Raji (cell line): ENCODE results near the gene DDX46.
A peak's percentile ranks its signal among the peaks of the same experiment; 100 is the strongest.

ENCODE experiments used
- POLR2A ChIP-seq: IDR thresholded peaks from 2 replicates; pipeline ENCODE4 v1.6.1; 2011; ENCODE audit warnings: low read depth, low read length, control low read depth; ENCODE audit not compliant: insufficient read depth

The DDX46 gene

DNA sequence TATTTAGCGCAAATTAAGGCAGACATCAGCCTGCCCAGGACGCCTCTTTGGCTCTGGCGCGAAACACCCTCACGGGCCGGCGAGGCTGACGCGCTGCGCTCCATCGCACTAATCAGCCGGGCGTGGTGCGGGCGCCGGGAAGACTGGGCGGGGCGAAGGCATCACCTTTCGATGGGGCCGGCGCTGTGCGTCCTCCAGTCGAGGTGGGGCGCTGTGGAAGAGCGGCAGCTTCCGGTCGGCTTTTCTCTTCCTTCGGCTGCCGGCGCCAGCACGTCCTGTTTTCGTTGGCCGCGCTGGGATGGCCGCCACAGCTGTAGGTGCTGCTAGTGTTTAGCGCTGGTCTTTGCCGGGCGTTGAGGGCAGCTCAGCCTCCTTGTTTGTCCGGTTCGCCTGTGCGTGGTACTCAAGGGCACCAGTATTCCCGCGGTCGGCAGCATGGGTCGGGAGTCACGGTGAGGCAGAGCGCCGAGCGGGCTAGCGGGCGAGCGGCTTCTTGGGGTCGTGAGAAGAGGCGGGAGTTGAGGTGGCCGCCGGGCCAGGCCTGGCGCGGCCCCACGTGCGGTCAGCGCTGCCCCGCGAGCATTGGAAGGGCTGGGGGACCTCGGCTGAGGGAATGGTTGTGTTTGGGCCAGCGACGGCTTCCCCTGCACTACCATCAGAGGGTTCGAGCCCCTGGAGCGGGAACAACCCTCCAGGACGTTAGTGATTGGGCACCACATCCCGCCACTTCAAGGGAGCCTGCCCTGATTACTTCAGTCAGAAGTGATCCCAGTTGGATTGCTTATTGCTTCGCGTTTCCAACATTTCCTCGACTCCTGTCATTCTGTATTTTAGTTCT, at the start of gene DDX46:
DDX46 (plus strand) TSS at position 276 of the 838 bp plus-strand sequence; CDS start at position 436, 160 bp downstream.
- peak; percentile 95 for TF ChIP-seq POLR2A

DNA sequence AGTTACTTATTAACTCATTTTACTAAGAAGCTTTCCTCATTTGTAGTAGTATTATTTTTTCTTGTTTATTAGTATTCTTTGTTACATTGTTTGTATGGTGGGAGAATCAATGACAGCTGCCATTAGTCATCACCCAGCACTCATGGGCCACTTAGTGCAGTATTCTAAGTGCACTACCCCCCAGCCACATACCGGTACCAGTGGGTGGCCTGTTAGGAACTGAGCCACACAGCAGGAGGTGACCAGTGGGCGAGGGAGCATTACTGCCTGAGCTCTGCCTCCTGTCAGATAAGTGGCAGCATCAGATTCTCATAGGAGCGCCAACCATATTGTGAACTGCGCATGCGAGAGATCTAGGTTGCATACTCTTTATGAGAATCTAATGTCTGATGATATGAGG, 44.5 kb upstream of the DDX46 start:
- TF ChIP-seq POLR2A, result no peak

DNA sequence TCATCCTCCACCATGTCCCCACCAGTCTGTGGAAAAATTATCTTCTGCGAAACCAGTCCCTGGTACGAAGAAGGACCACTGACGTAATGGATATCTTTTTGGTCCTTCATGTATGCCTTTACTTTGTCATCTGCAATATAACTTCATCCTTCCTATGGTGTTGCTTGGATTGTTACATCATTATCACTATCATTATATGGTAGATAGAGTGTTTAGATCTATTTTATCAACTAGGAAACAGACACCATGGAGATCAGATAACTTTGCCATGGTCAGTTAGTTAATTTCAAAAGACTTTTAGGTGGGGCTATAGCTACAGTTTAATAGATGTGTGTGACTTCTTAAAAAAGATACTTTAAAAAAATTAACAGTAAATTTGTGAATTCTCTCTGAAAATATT, 44.0 kb upstream of the DDX46 start:
- no peak for TF ChIP-seq POLR2A

GRCh38 chr5:134724872-134725271, 33.7 kb upstream of the DDX46 start:
- TF ChIP-seq POLR2A, result no peak

GRCh38 chr5:134732819-134733218, 25.8 kb upstream of the DDX46 start:
- no peak for TF ChIP-seq POLR2A

GRCh38 chr5:134735243-134735642, 23.3 kb upstream of the DDX46 start:
- TF ChIP-seq POLR2A, result no peak

DNA sequence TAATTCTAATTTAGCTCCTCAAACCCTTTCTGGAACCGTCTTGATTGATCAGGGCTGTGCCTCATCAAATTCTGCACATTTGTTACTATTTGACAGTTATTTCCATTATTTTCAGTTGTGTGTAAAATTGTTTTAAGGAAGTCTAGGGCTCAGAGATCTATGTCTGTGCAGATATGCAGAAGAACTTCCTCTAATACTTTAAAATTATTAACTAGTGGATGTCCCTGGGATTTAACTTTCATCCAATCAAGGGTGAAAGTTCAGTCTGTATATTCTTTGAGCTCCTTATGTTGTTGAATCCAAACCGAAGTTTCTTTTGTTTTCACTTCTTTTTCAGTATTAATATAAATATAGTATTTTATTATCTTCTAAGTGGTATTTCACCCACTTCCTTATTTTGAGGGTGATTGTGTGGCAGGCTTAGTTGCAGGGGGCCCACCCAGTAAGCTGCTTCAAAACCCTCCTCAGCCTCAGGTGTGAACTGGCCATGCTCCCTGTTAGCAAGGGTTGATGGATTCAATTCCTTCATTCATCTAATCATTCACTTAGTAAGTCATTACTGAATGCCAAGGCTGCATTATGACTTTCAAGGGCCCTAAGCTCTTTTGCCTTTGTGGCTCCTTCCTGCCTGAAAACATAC, 22.3 kb upstream of the DDX46 start:
- no peak for TF ChIP-seq POLR2A

- TF ChIP-seq POLR2A, result peak; percentile 89
Measured at GRCh38 chr5:134738133-134738962, 20.2 kb upstream of the DDX46 start, which contains the start of gene CAMLG. CAMLG (plus strand) TSS chr5:134738548; CDS start chr5:134738621, 73 bp downstream.

DNA sequence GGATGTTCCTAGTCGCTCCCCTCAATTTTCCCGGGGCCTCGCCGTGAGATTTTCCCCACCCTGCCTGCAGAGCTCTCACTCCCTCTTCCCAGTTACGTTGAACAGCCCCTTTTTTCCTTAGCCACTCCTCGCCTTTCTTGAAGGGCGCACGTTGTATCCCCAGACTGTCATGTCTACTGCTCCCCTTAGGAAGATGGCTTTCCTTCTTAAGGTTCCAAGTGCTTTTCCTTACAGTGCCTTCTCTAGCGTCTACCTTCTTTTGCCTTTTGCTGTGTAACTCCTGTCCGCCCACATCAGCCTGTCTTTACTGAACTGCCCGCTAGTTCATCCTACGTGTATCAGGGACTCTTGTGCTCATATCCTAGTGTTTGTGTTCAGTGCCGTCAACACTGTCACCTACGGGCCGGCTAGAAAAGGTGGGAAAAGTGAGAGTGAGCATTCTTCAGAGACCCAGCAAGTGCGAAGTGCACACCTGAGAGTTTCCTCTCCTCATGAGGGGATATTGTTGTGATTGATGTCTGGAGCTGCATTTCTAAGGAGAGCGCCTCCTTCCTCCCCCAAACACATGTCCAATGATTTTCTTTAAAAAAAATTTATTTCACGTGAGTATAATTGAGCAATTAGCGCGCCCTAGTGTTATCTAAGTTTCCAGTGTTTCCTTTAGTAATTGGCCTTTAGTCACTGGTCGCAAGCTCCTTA, 19.5 kb upstream of the DDX46 start:
- TF ChIP-seq POLR2A, result peak; percentile 36; the same call in 1 of the 2 replicates

- TF ChIP-seq POLR2A, result no peak
Measured at GRCh38 chr5:134741052-134741451, 17.5 kb upstream of the DDX46 start.

DNA sequence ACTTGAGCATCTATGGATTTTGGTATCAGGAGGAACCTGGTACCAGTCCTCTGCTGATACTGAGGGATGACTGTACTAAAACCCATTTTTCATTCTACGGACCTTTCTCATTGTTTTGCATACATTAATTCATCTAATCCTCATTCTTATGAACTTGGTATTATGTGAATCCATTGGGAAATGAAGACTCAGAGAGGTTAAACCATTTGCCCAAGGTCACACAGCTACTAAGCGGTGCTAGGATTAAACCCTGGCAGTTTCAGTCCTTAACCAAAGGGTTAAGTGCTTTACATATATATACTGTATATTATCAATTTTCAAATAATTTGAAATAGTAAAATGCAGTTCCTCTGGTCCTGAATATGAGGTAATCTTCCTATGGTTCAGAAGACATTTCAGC, 16.4 kb upstream of the DDX46 start:
- no peak for TF ChIP-seq POLR2A

GRCh38 chr5:134749415-134749814, 9.2 kb upstream of the DDX46 start:
- TF ChIP-seq POLR2A, result no peak

DNA sequence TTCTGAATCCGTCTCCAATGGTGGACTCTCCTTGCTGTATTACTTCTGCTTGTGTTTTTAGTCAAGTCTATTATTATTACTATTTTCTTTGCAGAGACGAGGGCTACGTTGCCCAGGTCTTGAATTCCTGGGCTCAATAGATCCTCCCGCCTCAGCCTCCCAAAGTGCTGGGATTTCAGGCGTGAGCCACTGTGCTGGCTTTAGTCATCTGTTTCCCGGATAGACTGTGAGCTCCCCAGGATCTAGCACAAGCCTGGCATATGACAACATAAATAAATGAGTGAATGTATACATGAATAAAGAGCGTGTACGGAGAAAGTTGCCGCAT, 439 bp upstream of the DDX46 start:
- no peak for TF ChIP-seq POLR2A

DNA sequence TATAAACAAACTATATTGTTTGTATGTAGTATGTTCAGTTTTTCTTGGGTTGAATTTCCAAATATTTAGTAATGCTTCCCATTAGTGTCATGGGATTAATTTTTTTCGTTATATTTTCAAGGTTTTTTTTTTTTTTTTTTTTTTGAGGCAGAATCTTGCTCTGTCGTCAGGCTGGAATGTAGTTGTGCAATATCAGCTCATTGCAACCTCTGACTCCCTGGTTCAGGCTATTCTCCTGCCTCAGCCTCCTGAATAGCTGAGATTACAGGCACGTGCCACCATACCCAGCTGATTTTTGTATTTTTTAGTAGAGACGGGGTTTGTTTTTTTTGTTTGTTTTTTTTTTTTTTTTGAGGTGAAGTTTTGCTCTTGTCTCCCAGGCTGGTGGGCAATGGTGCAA, 10.6 kb downstream of the DDX46 start:
- no peak for TF ChIP-seq POLR2A
